ENCODE measurements around the gene PALLD. TPM values are rescaled to one million over a fixed set of nuclear protein-coding genes. Genes with fewer than 3 reads are reported as not detected.

The PALLD gene
- polyA plus RNA-seq, 3 donors, result 6.1 to 11.8 (median 9.9) TPM

DNA sequence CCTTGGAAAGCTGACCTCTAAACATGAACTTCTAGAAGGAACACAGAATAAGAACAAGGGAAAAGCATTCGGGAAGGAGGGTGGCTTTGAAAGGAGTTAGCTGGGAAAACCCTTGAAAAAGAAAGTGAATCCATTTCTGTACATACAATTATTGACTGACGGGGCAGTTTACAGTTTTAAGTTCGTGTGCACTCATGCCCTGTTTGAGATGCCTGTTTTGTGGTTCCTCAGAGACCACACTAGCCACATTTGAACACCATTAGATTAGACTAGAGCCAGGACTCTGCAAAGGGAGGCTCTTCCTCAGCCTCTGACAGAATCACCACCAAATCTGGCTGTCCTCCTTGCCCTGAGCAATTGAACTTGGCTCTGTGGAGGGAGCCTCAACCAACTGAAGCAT, 158.3 kb downstream of the PALLD start:
- Mint-ChIP-seq H3K36me3 (no peaks in the 10 kb centered on the region), H3K27me3 (ENCODE audit: low read depth in 3 of 3) (peaks cover 6 to 10% (median 9%) of the 10 kb centered on the region in 3 donors), H3K4me3 (no peak overlapping the region), H3K27ac (no peak overlapping the region), H3K9me3 (no peaks in the 10 kb centered on the region), H3K4me1 (no peaks in the 10 kb centered on the region)
- Histone ChIP-seq H3K4me3 (replicated peaks in 1 of 3; ENCODE audit: low read depth in 2 of 3, low read length in 3 of 3) (no peak overlapping the region), H3K9ac (ENCODE audit: insufficient read depth, low read length, poor library complexity, severe bottlenecking) (no peak overlapping the region), H3K27ac (ENCODE audit: low read depth in 1 of 2, low read length in 2 of 2) (no peak overlapping the region), H3K27me3 (ENCODE audit: control insufficient read depth in 2 of 2, insufficient read depth in 2 of 2, low read length in 2 of 2) (peaks cover 2 to 8% of the 10 kb centered on the region in 2 donors), H3K36me3 (replicated peaks in 1 of 2; ENCODE audit: control insufficient read depth in 1 of 2, insufficient read depth in 2 of 2, low read length in 2 of 2) (no peaks in the 10 kb centered on the region), H2AFZ (ENCODE audit: insufficient read depth, low read depth, low read length, poor library complexity, severe bottlenecking) (no peak overlapping the region), H3K4me1 (ENCODE audit: control insufficient read depth in 1 of 2, insufficient read depth in 2 of 2, low read length in 2 of 2) (no peaks in the 10 kb centered on the region), H4K20me1 (ENCODE audit: insufficient read depth, low read length) (no peaks in the 10 kb centered on the region), H3K4me2 (replicated peaks; ENCODE audit: extremely low read depth, low read length, poor library complexity, severe bottlenecking) (no peak overlapping the region), H3K79me2 (ENCODE audit: insufficient read depth, low read length) (no peaks in the 10 kb centered on the region), H3K9me3 (replicated peaks in 1 of 2; ENCODE audit: control insufficient read depth in 1 of 2, insufficient read depth in 1 of 2, low read length in 2 of 2) (no peaks in the 10 kb centered on the region)
- WGBS (ENCODE audit: insufficient coverage), result 56% methylated on average over 2 of the region's 3 CpGs
- no peak for DNase-seq
- TF ChIP-seq, protein P1, sequence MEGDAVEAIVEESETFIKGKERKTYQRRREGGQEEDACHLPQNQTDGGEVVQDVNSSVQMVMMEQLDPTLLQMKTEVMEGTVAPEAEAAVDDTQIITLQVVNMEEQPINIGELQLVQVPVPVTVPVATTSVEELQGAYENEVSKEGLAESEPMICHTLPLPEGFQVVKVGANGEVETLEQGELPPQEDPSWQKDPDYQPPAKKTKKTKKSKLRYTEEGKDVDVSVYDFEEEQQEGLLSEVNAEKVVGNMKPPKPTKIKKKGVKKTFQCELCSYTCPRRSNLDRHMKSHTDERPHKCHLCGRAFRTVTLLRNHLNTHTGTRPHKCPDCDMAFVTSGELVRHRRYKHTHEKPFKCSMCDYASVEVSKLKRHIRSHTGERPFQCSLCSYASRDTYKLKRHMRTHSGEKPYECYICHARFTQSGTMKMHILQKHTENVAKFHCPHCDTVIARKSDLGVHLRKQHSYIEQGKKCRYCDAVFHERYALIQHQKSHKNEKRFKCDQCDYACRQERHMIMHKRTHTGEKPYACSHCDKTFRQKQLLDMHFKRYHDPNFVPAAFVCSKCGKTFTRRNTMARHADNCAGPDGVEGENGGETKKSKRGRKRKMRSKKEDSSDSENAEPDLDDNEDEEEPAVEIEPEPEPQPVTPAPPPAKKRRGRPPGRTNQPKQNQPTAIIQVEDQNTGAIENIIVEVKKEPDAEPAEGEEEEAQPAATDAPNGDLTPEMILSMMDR (IDR thresholded peaks at IDR 0.05), result no peak
- intact Hi-C loops (cut with micrococcal nuclease), result no loop called here

DNA sequence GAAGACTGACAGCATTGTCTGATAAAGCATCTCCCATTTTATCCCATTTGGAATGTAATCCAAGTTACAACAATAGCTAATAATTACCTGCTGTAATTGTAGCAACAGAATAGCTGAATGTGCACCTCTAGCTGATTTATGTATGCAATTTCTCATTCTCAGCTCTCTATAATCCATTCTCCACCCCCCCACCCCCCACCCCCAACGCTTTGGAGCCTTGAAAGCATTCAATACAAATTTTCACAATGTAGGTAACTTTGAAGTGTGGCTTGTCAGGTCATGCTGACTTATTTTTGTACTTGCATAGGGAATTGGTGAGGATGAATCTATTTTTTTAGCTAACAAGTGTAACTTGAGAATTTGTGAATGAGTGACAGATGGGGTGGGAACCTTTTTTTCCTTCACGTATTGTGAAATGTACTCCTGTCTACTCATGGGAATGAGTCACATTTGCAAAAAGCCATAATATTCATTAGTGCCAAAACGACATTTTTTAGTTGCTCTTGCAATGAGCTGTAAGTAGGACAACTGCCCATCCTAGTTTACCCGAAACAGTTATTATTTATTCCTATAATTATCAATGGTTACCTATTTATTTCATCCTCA, 159.3 kb downstream of the PALLD start:
- Mint-ChIP-seq H3K9me3 (no peaks in the 10 kb centered on the region), H3K36me3 (no peaks in the 10 kb centered on the region), H3K4me1 (no peaks in the 10 kb centered on the region), H3K27me3 (ENCODE audit: low read depth in 3 of 3) (peaks cover 5 to 10% (median 10%) of the 10 kb centered on the region in 3 donors), H3K27ac (no peak overlapping the region), H3K4me3 (no peak overlapping the region)
- Histone ChIP-seq H3K79me2 (ENCODE audit: insufficient read depth, low read length) (no peaks in the 10 kb centered on the region), H3K4me1 (ENCODE audit: control insufficient read depth in 1 of 2, insufficient read depth in 2 of 2, low read length in 2 of 2) (no peaks in the 10 kb centered on the region), H4K20me1 (ENCODE audit: insufficient read depth, low read length) (no peaks in the 10 kb centered on the region), H2AFZ (ENCODE audit: insufficient read depth, low read depth, low read length, poor library complexity, severe bottlenecking) (no peak overlapping the region), H3K36me3 (replicated peaks in 1 of 2; ENCODE audit: control insufficient read depth in 1 of 2, insufficient read depth in 2 of 2, low read length in 2 of 2) (no peaks in the 10 kb centered on the region), H3K27me3 (ENCODE audit: control insufficient read depth in 2 of 2, insufficient read depth in 2 of 2, low read length in 2 of 2) (peaks cover 2 to 8% of the 10 kb centered on the region in 2 donors), H3K4me3 (replicated peaks in 1 of 3; ENCODE audit: low read depth in 2 of 3, low read length in 3 of 3) (no peak overlapping the region), H3K4me2 (replicated peaks; ENCODE audit: extremely low read depth, low read length, poor library complexity, severe bottlenecking) (no peak overlapping the region), H3K9ac (ENCODE audit: insufficient read depth, low read length, poor library complexity, severe bottlenecking) (no peak overlapping the region), H3K9me3 (replicated peaks in 1 of 2; ENCODE audit: control insufficient read depth in 1 of 2, insufficient read depth in 1 of 2, low read length in 2 of 2) (no peaks in the 10 kb centered on the region), H3K27ac (ENCODE audit: low read depth in 1 of 2, low read length in 2 of 2) (no peak overlapping the region)
- WGBS (ENCODE audit: insufficient coverage), result 80% methylated on average over 1 of the region's 4 CpGs
- intact Hi-C loops (cut with micrococcal nuclease), result no loop called here
- TF ChIP-seq, protein P1 (IDR thresholded peaks at IDR 0.05), result no peak
- no peak for DNase-seq

All from CD14-positive monocyte (primary cell).